SH-SY5Y (cell line): ENCODE results near the gene ZFAND2A.
A peak's percentile ranks its signal among the peaks of the same experiment; 100 is the strongest.

Source experiments
- GATA2 ChIP-seq: IDR thresholded peaks from 2 replicates; pipeline ENCODE4 v1.6.1; 2011; ENCODE audit warnings: mild to moderate bottlenecking, low read depth, low read length
- GATA3 ChIP-seq: IDR thresholded peaks from 2 replicates; pipeline ENCODE4 v1.6.1; 2011; ENCODE audit warnings: low read depth, mild to moderate bottlenecking, low read length, moderate library complexity

The ZFAND2A gene

DNA sequence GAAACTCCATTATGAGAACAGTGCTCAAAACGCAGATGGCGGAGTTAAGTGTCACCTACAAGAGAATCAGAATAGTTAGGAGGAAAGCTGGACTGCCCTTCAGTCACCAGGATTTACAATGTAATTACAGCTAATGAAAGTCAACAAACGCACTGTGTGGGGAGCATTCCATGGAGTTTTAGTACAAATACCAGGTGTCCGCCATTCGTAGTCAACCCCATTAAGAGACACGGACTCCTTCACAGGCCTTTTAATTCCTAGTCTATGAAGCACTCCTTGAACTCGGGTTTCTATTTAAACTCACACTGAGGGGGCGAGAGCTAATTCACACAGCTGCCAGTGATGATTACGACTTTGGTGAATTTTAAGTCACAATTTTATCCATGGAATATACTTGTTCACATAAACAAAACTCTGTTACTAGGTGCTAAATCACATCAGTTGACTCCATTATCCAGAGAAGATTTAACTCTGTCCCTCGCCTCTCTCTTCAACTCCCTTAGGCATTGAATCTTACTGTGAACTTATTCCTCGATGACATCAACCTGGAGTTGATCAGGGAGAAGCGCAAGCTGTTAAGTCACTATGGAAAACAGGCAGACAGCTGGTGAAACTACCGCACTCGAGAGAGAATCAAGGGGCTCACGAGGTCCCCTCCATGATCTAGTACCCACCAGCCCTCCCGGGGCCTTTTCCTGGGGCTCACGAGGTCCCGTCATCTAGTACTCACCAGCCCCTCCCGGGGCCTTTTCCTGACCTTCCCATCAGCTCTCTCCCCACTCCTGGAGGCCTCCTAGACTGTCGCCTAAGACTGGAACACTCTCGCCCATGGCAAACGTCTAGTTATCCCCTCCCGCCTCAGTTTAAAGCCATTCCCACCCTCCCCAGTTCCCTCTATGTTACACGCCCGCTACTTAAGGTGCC, 1.5 kb downstream of the ZFAND2A start:
- no peak for TF ChIP-seq GATA3

DNA sequence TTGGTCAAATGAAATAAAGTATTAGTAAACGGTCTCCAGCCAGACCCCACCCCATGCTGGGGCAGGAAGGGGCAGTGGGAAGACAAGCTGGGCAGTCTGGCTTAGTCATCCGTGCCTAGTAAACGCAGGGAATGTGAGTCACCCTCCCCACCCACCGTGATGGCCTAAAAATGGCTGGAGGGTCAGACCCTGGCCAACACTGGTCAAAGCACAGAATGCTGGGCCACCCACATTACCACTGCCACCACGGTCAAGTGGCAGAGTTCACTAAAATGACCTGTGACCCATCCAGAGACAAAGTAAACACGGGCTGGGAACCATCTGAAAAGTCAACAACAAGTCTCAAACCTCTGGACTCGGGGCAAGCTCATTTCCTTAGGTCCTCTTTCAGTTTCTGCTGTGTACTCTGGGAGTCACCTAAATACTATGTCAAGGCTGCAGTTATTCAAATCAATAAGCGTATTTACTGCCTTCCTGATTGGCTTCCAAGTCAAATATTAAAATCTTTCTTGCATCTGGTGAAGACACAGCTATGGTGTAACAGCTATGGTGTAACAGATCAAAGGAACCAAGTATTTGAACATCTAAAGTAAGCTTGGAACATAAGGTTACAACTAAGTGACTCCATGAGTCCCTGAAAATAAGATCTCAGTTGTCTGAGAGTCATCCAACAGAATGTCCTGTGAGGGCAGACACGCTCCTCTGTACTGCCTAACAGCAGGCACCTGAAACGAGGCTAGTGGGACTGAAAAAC, 3.0 kb downstream of the ZFAND2A start:
- TF ChIP-seq GATA3 = no peak
- TF ChIP-seq GATA2 = no peak

DNA sequence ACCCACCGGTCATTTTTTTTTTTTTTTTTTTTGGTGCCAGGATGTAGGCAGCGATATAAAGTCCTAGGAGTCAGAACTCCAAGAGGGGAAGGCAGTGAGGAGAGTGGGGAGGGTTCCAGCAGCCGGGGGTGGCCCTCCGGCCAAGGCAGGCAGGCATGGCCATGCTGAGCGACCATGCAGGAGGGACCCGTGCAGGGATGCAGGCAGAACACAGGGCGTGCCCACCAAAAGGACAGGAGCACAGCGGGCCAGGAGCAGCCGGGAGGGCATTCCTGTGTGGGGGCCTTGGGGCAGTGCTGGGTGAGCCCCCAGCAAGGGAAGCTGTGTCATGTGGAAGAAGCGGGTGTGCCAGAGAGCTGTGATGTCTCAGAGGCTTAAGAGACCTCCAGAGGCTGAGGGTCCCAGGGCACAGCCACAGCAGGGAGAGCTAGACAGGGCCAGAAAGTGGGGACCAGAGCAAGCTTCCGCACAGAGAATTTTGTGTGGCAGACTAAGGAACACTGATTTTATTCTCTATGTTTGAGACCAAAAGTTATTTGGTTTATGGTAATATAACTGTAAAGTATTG, 5.7 kb downstream of the ZFAND2A start:
- TF ChIP-seq GATA2 (no peak), GATA3 (no peak)

DNA sequence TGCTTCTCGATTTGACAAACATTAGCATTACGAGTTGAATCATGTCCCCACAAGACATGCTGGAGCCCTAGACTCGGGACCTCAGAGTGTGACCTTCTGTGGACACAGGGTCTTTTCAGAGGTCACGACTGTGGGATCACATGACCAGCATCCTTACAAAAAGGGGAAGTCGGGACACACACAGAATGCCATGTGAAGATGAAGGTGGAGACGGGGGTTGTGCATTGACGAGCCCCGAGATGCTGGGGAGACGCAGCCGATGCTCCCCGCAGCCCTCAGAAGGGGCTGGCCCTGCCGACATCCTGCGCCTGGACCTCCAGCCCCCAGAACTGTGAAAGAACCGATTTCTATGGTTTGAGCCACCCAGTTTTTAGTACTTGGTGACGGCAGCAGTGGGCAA, 7.5 kb downstream of the ZFAND2A start:
- TF ChIP-seq GATA2 = no peak
- no peak for TF ChIP-seq GATA3

DNA sequence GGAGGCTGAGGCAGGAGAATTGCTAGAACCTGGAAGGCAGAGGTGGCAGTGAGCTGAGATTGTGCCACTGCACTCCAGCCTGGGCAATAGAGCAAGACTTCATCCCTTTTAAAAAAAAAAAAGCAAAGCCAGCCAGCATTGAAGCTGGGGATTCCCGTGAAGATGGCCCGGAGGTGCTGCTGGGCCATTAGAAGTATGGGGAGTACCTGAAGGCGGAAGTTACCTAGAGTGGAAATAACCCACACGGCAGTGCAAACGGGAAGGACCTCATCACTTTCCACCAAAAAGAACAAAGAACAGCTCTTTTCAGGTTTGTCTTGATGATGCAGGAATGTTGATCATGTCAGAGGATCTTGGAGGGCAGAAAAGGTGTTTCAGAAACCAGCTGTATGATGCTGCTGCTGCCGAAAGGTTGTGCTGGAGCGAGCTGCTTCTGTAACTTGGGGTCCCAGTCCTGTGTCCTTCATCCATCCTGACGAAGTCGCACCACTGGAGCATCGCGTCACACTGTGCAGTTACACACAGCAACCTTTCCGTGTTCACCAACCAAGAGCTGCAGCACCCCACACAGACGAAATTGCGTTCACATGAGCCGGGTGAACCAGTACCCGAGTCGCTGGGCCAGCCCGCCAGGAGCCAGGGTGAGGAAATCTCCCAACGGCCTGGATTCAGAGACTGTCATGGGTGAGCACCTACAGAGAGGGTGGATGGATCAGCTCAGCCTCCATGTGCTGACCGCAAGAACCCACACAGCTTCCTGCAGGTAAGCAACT, 8.2 kb downstream of the ZFAND2A start:
- no peak for TF ChIP-seq GATA2
- no peak for TF ChIP-seq GATA3

DNA sequence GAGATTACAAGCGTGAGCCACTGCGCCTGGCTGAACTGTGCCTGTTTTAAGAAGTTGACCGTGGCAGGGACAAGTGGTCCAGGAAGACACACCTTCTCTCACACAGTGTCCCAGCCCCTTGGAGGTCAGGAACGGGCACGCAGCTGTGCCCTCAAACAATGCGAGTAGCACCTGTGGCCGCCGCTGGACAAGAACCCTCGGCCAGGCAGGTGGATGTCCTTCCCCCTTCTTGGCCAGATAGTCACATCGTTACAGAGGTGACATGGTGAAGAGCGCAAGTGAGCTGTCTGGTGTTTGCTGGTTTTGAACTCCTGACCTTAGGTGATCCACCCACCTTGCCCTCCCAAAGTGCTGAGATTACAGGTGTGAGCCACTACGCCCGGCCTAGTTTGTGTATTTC, 8.8 kb downstream of the ZFAND2A start:
- no peak for TF ChIP-seq GATA3

DNA sequence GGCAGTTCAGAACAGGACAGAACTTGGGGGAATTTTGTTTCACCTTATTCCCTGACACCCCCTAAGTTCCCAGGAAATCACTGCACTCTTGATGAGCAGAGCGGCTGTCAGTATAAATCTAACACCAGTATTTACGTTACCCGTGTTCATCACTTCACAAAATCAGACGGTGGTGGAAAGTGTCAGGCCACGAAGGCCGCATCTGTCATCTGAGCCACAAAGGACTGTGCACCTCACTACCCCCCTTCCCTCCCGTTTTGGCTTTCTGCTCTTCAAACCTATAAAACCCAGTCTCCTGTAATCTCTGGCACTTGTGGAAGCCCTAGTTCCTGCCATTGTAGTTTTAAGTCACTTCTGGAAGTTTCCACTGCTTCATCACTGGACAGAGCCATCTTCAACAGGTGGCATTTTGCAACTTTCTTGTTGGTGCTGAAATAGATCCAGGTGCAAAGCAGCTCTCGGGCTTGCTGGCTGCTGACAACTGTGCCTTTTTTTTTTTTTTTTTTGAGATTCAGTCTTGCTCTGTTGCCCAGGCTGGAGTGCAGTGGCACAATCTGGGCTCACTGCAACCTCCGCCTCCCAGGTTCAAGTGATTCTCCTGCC, 9.5 kb downstream of the ZFAND2A start:
- TF ChIP-seq GATA2 (no peak), GATA3 (no peak)

DNA sequence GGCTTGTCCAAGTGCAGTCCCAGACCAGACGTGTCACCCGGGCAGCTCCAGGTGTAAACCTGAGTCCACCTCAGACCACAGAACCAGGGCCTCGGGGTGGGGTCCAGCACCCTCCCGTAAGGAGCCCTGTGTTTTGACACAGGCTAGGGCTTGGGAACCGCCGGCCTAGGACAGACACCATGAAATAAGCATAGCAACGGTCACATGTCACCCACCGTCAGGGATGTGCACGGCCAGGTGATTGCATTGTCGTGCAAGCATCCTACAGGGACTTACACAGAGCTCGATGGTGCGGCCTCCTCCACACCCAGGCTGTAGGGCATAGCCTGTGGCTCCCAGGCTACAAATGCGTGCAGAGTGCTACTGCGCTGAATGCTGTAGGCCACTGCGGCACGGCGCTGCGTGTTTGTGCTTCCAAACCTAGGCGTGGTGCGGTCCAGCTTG, 10.6 kb downstream of the ZFAND2A start:
- no peak for TF ChIP-seq GATA3
- TF ChIP-seq GATA2 = no peak

DNA sequence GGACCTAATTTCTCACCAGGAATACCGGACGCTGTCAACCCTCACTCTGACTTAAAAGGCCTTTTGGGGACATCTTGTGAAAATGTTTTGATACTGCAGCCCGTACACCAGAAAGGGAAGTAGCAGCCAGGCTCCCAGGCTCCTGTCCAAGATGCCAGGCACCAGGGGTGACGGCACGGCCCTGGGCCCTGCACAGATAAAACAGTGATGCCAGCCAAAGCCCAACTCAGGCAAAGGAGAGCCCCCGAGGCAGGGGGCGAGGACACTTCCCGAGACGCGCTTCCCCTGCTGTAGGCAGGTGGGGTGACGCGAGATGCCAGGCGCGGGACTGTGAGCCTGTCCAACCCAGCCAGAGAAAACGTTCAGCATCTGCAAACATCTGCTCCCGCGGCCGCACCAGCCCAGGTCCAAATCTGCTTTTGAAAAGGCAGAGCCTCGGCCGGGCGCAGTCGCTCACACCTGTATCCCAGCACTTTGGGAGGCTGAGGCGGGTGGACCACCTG, 15.7 kb downstream of the ZFAND2A start:
- TF ChIP-seq GATA2 (no peak), GATA3 (no peak)

DNA sequence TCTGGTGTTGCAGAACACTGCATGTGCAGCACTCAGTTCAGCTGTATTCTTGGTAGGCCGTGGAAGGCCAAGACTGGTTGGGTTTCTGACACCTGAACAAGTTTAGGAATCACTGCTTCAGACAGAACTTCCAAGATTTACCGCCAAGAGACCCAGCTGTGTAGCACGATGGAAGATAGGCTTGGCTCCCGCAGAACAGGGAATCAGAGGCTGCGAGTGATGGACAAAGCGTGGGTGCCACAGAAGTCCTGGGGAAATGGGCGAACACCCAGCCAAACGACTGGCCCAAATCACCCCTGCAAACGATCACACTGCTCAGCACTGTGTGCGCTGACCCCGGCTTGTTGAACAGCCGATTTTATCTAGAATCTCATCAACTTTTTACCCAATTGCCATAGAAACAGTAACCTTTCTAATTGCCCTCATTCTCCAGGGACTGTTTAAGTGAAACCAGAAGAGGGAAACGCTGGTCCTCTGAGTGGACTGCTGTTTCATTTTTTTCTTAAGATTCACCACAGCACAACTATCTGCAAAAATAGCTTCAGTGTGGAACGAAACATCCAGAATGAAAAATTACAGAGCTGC, 17.9 kb downstream of the ZFAND2A start:
- peak; percentile 94 for TF ChIP-seq GATA2
- TF ChIP-seq GATA3 = peak; percentile 85

DNA sequence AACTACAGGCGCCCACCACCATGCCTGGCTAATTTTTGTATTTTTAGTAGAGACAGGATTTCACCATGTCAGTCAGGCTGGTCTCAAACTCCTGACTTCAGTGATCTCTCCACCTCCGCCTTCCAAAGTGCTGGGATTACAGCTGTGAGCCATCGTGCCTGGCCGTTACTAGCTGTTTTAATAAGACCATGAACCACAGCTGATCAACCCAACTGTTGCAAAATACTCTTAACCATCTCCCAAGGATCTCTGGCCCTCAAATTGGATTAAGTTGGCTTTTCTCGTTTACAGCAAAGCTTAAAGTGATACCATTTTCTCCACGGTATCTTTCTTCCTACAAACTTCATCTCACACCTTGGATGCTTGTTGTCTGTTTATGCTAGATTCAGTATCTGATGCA, 18.3 kb downstream of the ZFAND2A start:
- TF ChIP-seq GATA2 (no peak), GATA3 (no peak)

DNA sequence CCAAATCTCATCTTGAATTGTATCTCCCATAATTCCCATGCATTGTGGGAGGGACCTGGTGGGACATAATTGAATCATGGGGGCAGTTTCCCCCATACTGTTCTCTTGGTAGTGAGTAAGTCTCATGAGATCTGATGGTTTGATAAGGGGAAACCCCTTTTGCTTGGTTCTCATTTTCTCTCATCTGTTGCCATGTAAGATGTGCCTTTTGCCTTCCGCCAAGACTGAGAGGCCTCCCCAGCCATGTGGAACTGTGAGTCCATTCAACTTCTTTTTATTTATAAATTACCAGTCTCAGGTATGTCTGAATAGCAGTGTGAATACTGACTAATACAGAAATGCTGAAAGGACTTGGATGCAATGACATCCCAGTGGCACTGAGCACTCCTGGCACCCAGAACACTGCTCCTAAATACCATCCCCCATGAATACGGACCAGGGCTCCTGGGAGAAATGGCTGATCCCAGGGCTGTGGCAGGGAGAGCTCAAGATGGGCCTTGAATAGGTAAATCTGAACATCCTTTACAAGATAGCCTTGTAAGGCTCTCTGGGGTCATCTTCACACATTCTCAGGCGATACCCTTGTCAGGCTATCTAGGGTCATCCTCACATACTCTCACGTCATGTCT, 19.4 kb downstream of the ZFAND2A start:
- TF ChIP-seq GATA3 (no peak), GATA2 (0 out of 2 replicates have a peak, but pooled peaks have one; percentile 30)

DNA sequence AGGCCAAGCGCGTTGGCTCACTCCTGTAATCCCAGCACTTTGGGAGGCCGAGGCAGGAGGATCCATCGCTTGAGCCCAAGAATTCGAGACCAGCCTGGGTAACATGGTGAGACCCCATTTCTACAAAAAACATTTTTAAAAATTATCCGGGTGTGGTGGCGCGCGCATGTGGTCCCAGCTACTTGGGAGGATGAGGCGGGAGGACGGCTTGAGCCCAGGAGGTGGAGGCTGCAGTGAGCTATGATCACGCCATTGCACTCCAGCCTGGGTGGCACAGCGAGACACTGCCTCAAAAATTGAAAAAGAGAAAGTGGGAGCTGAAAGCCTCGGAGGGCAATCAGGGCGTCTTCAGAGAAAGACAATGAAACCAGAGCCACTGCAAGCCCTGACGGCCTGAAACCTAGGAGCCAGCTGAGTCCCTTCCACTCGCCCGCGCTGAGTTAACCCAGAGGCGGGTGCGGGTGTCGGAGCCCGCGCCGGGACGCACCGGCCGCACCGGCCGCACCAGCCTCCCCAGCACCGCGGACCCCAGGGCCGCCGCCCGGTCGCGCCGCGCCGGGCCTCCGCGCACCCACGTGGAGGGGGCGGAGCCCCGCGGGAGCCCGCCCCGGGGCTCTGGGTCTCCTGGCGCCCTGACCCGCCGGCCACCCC, 22.4 kb downstream of the ZFAND2A start:
- no peak for TF ChIP-seq GATA2
- no peak for TF ChIP-seq GATA3
